Tibial nerve (tissue), 4 donors: Measurements from ENCODE around the gene ST6GALNAC5.

Experiments
- EP300 ChIP-seq, 2 donors: sonication (generic); formaldehyde crosslinking; IDR thresholded peaks; one replicate each; pipeline ENCODE4 v1.6.1; 2017; ENCODE audit warnings: antibody characterized with exemption in 2 of 2, mild to moderate bottlenecking in 1 of 2
- POLR2A ChIP-seq, 2 donors: fragments of 450-650 bp; IDR thresholded peaks; one replicate each; pipeline ENCODE4 v1.6.1; 2017; ENCODE audit warnings: antibody characterized with exemption in 2 of 2, mild to moderate bottlenecking in 2 of 2, moderate library complexity in 2 of 2
- TF ChIP-seq, protein P1 (sequence below), 5 experiments: fragments of 200-600 bp in 3 of 5; fragments of 450-650 bp in 2 of 5; sonication (generic) in 3 of 5; IDR thresholded peaks; one replicate each; pipeline ENCODE4 v1.5.1; 2016 to 2019; ENCODE audit warnings: antibody characterized with exemption in 5 of 5, mild to moderate bottlenecking in 3 of 5, moderate library complexity in 2 of 5

DNA sequence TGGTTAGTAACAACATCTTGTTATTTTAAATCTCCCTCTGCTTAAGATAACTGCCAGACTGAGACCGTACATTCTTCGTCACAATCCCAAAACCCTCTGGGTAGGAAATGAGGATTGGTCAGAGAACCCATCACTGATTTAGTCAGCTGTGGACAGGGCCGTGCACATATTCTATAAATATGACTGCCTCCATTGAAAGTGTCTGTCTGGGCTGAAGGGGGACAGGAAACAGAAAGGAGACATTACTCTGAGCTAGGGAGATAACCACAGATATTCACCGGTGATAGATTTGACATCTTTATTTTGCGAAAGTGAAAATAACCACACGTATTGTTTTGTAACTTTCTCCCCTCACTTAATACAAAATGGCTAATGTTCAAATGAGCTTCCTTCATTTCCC lies 36.9 kb upstream of the ST6GALNAC5 start:
- TF ChIP-seq EP300 (IDR thresholded peaks at IDR 0.05) = no peak
- TF ChIP-seq, protein P1, sequence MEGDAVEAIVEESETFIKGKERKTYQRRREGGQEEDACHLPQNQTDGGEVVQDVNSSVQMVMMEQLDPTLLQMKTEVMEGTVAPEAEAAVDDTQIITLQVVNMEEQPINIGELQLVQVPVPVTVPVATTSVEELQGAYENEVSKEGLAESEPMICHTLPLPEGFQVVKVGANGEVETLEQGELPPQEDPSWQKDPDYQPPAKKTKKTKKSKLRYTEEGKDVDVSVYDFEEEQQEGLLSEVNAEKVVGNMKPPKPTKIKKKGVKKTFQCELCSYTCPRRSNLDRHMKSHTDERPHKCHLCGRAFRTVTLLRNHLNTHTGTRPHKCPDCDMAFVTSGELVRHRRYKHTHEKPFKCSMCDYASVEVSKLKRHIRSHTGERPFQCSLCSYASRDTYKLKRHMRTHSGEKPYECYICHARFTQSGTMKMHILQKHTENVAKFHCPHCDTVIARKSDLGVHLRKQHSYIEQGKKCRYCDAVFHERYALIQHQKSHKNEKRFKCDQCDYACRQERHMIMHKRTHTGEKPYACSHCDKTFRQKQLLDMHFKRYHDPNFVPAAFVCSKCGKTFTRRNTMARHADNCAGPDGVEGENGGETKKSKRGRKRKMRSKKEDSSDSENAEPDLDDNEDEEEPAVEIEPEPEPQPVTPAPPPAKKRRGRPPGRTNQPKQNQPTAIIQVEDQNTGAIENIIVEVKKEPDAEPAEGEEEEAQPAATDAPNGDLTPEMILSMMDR (IDR thresholded peaks at IDR 0.05) = no peak
- TF ChIP-seq POLR2A (IDR thresholded peaks at IDR 0.05) = no peak
